ENCODE results near the gene MAML2. TPM values are rescaled to one million over a fixed set of nuclear protein-coding genes. Genes with fewer than 3 reads are reported as not detected.
A peak's percentile ranks its signal among the peaks of the same experiment; 100 is the strongest.
"Not testable (repeated sequence)": the region's sequence is repeated elsewhere in the genome, so short reads cannot be mapped to it uniquely, and the experiment has no call there.

The MAML2 gene
- total RNA-seq, 2 donors from 2014 or later, result 26.5 to 27.9 TPM

DNA sequence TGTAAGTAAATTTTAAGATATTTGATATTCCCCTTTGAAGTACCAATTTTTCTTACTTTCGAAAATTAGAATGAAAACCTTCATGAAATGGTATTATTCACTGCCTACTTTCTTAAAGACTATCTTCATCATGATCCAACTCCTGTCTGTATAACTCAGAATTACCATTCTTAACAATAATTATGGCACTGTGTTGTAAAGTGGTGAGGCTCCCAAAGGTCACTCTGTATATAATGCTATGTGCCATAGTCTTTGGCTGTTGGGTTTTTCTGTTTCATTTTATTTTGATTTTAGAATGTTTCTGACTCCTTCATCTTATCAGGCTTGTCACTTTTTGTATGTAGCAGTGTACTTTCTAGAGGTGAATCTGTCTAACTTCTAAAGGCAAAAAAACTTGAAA lies 52.4 kb downstream of the MAML2 start:
- no peak overlapping the region for H3K27ac Mint-ChIP-seq

DNA sequence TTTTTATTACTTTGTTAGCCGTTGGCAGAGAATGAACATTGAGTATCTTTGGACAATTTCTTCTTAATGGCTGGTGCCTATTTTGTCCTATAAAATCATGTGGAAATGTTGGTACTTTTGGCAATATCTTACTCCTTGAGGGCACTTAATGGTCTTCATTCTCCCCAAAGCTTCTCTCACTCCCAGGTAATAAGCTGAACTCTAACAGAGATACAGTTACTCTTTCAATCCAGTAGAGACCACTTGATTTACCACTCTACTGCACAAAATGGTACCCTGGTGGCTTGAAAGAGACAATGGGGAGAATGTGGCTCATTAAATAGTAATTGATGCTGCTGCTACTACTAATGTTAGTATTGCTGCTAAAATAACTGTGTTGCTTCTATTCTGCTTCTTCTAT lies 53.0 kb downstream of the MAML2 start:
- Mint-ChIP-seq H3K27ac (no peak overlapping the region), H3K9me3 (peaks cover 3 to 5% of the 10 kb centered on the region in 2 donors), H3K36me3 (peaks cover 11 to 24% of the 10 kb centered on the region in 2 donors)
- ATAC-seq, result no peak
- DNase-seq (ENCODE audit: low spot score in 2 of 2), result no peak

More for the DNA sequence above, 52.4 kb downstream of the MAML2 start:
- peaks cover 11 to 18% of the 10 kb centered on the region in 2 donors for H3K36me3 Mint-ChIP-seq
- H3K9me3 Mint-ChIP-seq, result peaks cover 3 to 5% of the 10 kb centered on the region in 2 donors
- DNase-seq (ENCODE audit: low spot score in 2 of 2) (no peak), ATAC-seq (no peak)

DNA sequence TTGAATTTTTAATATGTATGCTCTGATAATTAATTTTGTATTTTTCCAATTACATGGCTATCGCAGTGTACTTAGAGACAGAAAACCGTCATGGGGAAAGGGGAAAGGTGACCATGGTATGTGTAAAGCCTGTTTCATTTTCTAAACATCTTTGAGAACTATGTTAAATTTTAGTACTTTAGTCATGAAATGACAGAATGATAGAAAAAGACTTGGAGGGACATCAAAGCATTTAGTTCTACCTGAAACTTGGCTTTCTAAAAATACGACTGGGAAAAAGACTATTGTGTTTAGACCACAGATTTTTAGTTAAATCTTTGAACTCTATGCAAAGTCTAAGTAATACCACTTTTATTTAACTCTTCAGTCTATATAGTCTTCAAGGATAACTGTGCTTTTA lies 54.1 kb downstream of the MAML2 start:
- DNase-seq (ENCODE audit: low spot score in 2 of 2), result no peak
- peaks cover 16 to 33% of the 10 kb centered on the region in 2 donors for H3K36me3 Mint-ChIP-seq
- H3K27ac Mint-ChIP-seq, result no peak overlapping the region
- peak; percentile 62 to 68 for ATAC-seq
- peaks cover 6 to 7% of the 10 kb centered on the region in 2 donors for H3K9me3 Mint-ChIP-seq

- DNase-seq (ENCODE audit: low spot score in 2 of 2) (no peak), ATAC-seq (no peak)
- Mint-ChIP-seq H3K36me3 (peaks cover 19 to 38% of the 10 kb centered on the region in 2 donors), H3K27ac (peak overlapping the region; percentile 80 to 83), H3K9me3 (peaks cover 9 to 10% of the 10 kb centered on the region in 2 donors)
Measured at GRCh38 chr11:96287822-96288439, 55.1 kb downstream of the MAML2 start.

DNA sequence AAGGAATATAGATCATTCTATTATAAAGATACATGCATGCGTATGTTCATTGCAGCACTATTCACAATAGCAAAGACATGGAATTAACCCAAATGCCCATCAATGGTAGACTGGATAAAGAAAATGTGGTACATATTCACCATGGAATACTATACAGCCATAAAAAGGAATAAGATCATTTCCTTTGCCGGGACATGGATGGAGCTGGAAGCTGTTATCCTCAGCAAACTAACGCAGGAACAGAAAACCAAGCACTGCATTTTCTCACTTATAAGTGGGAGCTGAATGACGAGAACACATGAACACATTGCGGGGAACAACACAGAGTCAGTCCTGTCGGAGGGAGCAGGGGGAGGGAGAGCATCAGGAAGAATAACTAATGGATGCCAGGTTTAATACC lies 57.0 kb downstream of the MAML2 start:
- H3K9me3 Mint-ChIP-seq; ATAC-seq; DNase-seq (ENCODE audit: low spot score in 2 of 2); H3K27ac Mint-ChIP-seq: not testable (repeated sequence)
- peaks cover 13 to 39% of the 10 kb centered on the region in 2 donors for H3K36me3 Mint-ChIP-seq

DNA sequence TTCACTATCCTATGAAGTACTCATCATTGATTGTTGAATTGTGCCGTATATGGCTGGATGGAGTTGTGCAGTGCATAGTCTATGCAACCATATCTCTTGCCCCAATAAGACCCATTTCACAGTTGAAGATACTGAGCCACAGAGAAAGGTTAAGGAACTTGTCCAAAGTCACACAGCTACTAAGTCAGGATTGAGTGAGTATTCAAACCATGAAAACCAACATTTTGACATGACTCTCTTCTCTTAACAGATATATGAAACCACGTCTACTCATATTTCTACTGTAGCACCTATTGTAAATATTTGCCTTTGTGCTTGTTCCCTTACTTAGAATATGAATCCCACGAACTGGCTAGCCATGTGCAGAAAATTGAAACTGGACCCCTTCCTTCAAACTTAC lies 58.1 kb downstream of the MAML2 start:
- Mint-ChIP-seq H3K27ac (peak overlapping the region; percentile 29 to 58), H3K9me3 (peaks cover 9 to 10% of the 10 kb centered on the region in 2 donors), H3K36me3 (peaks cover 13 to 39% of the 10 kb centered on the region in 2 donors)
- peak; percentile 72 to 74 for ATAC-seq
- DNase-seq (ENCODE audit: low spot score in 2 of 2), result no peak

DNA sequence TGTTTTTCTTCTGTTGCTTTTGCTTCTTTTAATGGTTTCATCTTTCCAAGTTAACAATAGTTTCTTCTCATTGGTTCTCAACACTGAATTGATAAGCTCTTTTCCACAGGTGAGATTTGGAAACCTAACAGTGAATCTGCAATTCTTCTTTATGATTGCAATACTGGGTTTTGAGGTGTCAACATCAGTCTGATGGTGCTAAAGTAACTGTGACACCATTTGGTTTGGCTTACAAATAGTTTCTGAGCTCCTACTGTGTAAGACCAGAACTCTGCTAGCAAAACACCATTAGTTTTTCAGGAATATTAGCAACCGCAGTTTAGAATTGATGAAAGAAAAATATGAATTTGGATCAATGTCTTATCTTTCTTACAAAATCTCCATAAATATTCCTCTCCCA lies 58.6 kb downstream of the MAML2 start:
- no peak for ATAC-seq
- Mint-ChIP-seq H3K27ac (peak overlapping the region; percentile 1 to 29), H3K36me3 (peaks cover 13 to 39% of the 10 kb centered on the region in 2 donors), H3K9me3 (peaks cover 9 to 10% of the 10 kb centered on the region in 2 donors)
- DNase-seq (ENCODE audit: low spot score in 2 of 2), result no peak

DNA sequence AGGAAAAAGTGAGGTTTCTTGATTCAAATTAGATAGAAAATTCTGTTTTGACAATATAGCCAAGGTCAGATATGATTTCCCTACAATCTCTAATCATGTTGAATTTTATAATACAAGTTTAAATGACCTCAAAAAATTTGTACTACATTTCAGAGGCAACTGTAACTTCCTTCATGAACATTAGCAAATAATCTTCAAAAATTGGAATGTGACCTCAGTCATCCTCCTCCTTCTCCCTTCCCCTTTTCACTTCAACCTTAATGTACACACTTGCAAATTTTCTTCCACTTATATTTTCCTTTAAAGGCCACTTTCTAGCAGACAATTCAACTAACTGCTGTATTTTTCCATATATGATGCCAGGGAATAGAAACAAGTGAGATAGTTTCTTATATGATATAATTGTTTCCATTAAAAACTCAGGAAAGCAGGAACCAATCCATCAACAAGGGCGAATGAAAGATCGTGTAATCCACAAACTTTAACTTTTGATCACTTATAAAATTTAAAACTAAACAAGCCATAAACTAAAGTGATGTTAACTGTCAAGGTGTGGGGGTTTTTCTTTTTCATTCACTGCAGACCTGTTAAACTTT lies 60.3 kb downstream of the MAML2 start:
- Mint-ChIP-seq H3K9me3 (peaks cover 9 to 10% of the 10 kb centered on the region in 2 donors), H3K27ac (no peak overlapping the region), H3K36me3 (peaks cover 13 to 39% of the 10 kb centered on the region in 2 donors)
- DNase-seq (ENCODE audit: low spot score in 2 of 2), result no peak
- no peak for ATAC-seq

DNA sequence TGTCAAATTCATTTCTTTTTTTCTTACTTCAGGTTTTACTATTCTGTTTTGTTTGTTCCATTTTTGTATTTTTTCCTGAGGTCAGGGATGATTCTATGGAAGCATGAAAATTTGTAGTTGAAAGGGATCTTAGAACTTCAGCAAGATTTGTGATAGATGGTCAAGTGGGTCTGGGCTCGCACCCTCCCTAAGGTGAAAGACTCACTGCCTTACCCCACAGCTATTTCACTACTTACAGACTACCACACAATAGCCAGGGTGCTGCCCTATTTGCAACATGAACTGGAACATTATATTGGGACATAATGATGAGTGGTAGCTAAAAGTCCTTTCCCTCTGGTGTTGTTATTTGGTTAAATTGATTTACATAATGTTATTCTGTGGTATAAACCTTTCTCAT lies 62.6 kb downstream of the MAML2 start:
- DNase-seq (ENCODE audit: low spot score in 2 of 2) (no peak), ATAC-seq (no peak)
- H3K27ac Mint-ChIP-seq, result no peak overlapping the region
- H3K36me3 Mint-ChIP-seq, result peaks cover 8 to 26% of the 10 kb centered on the region in 2 donors
- H3K9me3 Mint-ChIP-seq, result peaks cover 5 to 7% of the 10 kb centered on the region in 2 donors

GRCh38 chr11:96279896-96280290 lies 63.1 kb downstream of the MAML2 start:
- Mint-ChIP-seq H3K9me3 (peaks cover 5 to 7% of the 10 kb centered on the region in 2 donors), H3K36me3 (peaks cover 8 to 21% of the 10 kb centered on the region in 2 donors), H3K27ac (no peak overlapping the region)
- ATAC-seq (no peak), DNase-seq (ENCODE audit: low spot score in 2 of 2) (no peak)

- H3K9me3 Mint-ChIP-seq, result peaks cover 5 to 7% of the 10 kb centered on the region in 2 donors
- H3K27ac Mint-ChIP-seq, result peak overlapping the region; percentile 45 to 85
- DNase-seq (ENCODE audit: low spot score in 2 of 2) (no peak), ATAC-seq (peak; percentile 73 to 83)
- H3K36me3 Mint-ChIP-seq, result peaks cover 7 to 16% of the 10 kb centered on the region in 2 donors
Measured at GRCh38 chr11:96279018-96279895, 63.7 kb downstream of the MAML2 start.

- peak overlapping the region in 1 of 2 donors; percentile 85 for H3K27ac Mint-ChIP-seq
- no peaks in the 10 kb centered on the region for H3K9me3 Mint-ChIP-seq
- DNase-seq (ENCODE audit: low spot score in 2 of 2) (no peak), ATAC-seq (peak; percentile 28 to 57)
- H3K36me3 Mint-ChIP-seq, result peaks cover 0 to 8% of the 10 kb centered on the region in 2 donors
Measured at GRCh38 chr11:96278039-96278897, 64.7 kb downstream of the MAML2 start.

DNA sequence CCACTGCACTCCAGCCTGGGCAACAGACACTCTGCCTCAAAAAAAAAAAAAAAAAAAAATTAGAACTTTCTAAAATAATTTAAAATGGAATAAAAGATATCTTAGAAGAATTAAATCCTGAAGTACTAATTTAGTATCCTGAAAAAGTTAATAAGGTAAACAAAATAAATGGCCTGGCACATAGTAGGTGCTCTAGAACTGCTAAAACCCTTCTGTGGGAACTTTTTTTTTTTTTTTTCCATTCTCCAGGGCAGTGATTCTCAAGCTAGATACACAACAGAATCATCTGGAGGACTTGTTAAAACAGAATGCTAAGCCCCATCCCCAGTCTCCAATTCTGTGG lies 65.3 kb downstream of the MAML2 start:
- no peak for ATAC-seq
- DNase-seq (ENCODE audit: low spot score in 2 of 2), result no peak
- Mint-ChIP-seq H3K36me3 (peaks cover 0 to 9% of the 10 kb centered on the region in 2 donors), H3K9me3 (no peaks in the 10 kb centered on the region), H3K27ac (no peak overlapping the region)

DNA sequence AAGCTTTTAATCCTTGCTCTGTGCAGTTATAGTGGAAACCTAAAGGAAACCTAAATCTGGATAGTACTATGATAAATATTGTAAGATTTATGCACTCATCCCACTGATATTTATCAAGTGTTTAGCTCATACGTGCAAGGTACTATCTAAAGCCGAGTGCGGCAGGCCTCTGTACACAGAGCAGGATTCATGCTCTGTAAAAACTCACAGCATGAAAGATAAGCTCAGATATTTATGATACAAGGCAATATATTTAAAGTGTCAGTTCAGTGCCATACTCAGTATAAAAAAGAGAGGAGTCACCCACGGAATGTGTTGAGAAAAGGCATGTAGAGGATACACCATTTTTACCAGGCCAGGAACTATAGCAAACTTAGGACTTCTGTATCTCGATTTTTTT lies 66.2 kb downstream of the MAML2 start:
- Mint-ChIP-seq H3K36me3 (peaks cover 2 to 12% of the 10 kb centered on the region in 2 donors), H3K9me3 (peaks cover 2% of the 10 kb centered on the region in 2 donors), H3K27ac (no peak overlapping the region)
- ATAC-seq (no peak), DNase-seq (ENCODE audit: low spot score in 2 of 2) (no peak)

DNA sequence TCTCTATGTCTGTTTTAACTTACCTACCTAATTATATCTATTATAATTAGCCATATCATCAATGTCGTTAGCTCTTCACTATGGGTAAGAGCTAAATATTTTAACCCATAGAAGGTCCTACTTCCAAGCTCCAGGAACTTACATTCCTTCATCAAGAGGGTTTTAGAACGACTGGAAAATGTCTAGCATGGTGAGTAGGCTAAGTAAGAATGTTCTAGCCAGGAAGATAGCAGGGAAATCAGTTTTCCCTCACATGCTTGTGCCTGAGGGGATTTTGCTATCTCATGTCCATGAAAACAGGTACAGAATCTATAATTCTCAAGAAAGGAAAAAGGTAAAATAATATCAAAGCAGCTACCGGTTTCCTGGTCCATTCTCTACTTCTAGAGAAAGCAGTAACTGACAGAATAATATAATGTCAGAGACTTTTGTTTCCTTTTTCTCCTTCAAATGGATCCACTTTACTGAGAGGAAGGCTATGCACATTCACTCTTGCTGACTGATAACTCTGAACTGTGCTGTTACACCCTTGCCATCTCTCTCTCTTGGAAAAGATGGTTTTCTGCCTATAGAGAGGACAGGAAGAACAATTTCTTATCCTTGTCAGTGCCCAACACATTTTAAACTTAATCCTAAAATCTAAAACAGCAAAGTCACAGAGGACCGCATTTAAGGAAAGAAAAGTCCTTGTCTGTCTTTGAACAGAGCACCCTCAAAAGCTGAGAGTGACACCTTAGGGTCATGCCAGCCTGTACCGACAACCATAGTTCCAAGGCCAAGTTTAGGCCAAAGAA lies 67.0 kb downstream of the MAML2 start:
- DNase-seq (ENCODE audit: low spot score in 2 of 2) (no peak), ATAC-seq (no peak)
- Mint-ChIP-seq H3K9me3 (peaks cover 5 to 8% of the 10 kb centered on the region in 2 donors), H3K27ac (no peak overlapping the region), H3K36me3 (peaks cover 8 to 21% of the 10 kb centered on the region in 2 donors)

DNA sequence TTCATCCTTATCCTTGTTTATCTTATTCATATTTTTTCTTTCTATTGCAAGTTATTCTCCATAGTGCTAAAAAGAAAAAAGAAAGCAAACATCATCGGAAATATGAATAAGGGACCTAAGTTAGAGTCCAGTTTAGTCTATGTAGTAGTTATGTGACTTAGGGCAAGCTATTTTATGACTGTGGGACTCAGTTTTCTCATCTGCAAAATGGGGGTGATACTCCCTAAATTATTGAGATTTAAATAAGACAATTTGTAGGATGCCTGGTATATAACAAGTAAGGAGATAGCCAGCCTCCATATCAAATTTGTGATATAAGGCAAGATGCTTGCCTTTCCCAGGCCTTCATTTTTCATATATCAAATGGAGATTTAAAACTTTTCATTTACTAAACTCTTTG lies 69.5 kb downstream of the MAML2 start:
- Mint-ChIP-seq H3K36me3 (peaks cover 8 to 44% of the 10 kb centered on the region in 2 donors), H3K27ac (no peak overlapping the region), H3K9me3 (peaks cover 10 to 24% of the 10 kb centered on the region in 2 donors)
- ATAC-seq, result no peak
- no peak for DNase-seq (ENCODE audit: low spot score in 2 of 2)
